Stimulated activated CD4-positive, alpha-beta T cell treated with anti-CD3 and anti-CD28 coated beads, Interleukin-2, amount 100 ng/mL, for 24 hours (primary cell): ENCODE measurements around the gene UPF1.

Experiments used
- DNase-seq, 2 donors: peaks; one replicate each; pipeline ENCODE4 v3.0.0-alpha.2; 2020

UPF1 gene

DNA sequence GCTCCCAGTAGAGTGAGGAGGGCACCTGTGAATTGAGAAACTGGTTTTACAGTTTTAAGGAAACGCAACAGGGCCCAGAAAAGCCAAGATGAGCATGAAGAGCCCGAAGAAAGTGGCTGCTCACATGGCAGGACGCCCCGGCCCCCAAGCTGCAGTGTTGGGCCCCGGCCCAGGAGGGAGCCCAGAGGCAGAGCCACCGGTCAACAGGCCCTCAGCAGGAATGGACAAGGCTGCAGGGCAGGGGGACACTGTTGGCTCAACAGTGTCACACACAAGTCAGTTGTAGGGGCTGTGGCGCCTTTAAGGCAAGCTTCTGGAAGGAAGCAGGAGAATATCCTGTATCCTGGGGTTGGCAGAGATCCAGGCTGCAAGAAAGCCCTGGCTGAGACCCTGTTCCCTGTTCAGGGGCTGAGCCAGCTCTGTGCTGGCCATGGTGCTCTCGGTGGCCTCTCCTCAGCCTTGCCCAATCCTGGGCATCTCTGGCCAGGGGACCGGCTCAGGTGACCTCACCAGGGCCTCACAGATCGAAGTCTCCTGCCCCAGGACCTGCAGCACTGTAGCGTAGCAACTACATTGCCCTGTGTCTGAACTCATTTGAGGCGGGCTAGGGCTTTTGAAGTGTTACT is 28.0 kb downstream of the UPF1 start:
- DNase-seq, result no peak

- DNase-seq, result no peak
Observed at GRCh38 chr19:18860302-18860700, 28.5 kb downstream of the UPF1 start.

DNA sequence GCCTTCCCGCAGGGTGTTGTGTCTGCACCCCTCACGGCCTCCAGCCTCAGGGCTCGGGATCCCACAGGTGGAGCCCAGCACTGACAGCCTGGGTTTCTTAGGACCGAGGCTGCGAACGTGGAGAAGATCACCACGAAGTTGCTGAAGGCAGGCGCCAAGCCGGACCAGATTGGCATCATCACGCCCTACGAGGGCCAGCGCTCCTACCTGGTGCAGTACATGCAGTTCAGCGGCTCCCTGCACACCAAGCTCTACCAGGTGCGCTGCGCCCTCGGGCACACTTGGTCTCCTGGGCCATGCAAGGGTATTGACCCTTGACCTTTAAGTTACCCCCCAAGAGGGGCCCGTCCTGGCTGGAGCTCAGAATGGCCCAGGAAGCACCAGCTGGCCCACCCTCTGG is 29.0 kb downstream of the UPF1 start:
- no peak for DNase-seq

GRCh38 chr19:18861235-18861634 is 29.5 kb downstream of the UPF1 start:
- no peak for DNase-seq

DNA sequence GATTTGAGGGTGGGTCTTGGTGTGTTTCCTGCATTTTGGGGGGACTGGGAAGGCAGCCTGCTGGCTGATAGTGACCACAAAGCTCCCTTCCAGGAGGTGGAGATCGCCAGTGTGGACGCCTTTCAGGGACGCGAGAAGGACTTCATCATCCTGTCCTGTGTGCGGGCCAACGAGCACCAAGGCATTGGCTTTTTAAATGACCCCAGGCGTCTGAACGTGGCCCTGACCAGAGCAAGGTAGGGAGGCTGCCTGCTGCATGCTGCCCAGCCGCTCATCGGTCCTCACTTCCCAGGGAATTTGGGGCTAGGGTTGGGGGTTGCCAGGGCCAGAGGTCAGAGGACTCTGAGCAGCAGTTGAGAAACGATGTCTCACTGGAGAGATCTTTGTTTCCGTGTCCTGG is 30.2 kb downstream of the UPF1 start:
- no peak for DNase-seq

DNA sequence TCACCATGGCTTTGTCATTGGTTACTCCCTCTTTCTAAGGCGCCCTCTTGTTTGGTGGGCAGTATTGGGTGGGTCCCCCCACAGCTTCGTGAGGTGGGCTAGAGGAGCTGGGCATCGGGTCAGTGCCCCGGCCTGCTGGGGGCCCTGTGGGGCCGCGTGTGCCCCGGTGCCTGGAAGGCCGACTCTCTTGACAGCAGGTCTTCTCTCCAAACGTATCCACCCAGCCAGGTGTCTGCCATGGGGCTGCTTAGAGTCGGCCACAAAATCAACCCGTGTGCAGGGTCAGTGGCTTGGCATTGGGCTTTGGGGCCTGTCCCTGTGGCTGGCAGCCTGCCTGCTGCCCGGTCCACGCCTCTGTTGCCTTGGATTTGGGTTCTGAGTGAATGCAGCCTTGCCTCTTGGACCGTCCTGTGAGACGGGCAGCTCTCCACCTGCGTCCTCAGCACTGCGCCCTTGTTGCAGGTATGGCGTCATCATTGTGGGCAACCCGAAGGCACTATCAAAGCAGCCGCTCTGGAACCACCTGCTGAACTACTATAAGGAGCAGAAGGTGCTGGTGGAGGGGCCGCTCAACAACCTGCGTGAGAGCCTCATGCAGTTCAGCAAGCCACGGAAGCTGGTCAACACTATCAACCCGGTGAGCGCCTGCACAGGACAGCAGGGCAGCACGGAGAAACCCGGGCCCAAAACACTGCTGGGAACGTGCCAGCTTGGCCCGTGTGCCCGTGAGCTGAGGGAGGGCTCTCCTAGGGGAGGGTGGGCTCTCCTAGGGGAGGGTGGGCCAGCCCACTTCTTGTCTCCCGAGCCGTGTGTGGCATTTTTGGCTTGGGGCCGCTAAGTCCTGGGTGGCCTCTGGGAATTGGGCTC is 31.4 kb downstream of the UPF1 start:
- no peak for DNase-seq

DNA sequence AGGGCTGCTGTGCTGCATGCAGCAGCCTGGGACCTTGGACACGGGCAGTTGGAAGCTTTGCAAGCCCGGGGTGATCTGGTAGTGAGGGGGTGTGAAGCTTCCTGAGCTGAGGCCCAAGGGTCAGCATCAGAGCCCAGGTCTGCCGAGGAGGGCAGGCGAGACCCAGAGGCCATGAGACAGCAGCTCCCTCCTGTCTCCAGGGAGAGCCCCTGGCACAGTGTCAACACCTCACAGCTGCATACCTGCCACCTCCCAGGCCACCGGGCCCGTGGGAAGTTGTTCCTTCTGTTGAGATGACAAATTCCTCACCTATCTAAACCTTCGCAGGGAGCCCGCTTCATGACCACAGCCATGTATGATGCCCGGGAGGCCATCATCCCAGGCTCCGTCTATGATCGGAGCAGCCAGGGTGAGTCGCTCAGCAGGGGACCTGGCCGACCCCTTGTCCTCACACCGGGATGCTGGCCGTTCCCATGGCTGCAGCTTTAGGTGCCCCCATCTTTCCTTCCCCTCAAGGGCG is 32.1 kb downstream of the UPF1 start:
- no peak for DNase-seq

- no peak for DNase-seq
Observed at GRCh38 chr19:18865106-18865972, 33.6 kb downstream of the UPF1 start.

DNA sequence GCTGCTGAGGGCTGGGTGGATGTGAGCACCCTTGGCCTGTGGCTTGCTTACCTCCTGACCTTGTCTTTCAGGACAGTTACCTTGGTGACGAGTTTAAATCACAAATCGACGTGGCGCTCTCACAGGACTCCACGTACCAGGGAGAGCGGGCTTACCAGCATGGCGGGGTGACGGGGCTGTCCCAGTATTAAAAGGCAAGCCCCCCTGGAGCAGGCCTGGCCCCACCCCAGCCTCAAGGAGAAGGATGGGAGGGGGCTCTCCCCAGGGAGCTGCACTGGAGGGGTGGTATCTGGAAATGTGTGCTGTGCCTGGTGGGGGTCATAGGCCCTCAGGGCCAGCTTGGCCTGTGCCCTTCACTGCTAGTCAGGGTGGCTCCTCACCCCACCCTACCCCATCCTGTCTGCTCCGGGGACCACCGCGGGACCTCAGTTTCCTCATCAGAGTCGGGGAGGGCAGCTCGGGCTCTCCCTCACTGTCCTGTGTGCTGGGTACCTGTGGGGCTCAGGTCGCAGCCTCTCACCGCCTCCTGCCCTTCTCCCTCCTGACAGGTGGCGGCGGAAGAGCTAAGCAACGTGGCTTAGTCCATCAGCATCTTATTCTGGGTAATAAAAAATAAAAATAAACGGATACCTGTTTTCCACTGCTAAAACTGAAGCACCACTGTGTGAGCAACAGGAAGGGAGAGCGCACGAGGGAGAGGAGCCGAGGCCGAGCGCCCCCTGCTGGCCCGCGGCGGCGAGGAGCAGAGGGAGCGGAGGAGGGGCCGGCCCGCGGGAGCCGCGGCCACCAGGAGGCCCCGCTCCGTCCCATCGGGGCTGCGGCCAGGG is 34.4 kb downstream of the UPF1 start:
- peak; percentile 71 to 74 for DNase-seq

DNA sequence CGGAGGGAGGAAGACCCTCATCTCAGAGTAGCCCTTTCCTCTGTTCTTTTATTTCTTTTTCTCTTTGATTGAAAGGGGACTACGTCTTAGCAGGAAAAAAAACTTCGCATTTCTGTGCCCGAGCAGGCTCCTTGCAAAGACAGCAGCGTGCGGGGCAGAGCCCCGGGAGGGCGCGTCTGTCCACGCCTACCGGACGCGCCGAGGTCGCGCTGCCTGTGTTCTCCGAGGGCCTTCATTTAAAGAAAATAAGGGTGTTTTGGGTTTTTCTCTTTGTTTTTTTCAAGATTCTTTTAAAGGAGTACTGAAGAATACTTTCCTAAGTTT is 35.0 kb downstream of the UPF1 start:
- no peak for DNase-seq

- no peak for DNase-seq
Observed at GRCh38 chr19:18867199-18867598, 35.4 kb downstream of the UPF1 start.

DNA sequence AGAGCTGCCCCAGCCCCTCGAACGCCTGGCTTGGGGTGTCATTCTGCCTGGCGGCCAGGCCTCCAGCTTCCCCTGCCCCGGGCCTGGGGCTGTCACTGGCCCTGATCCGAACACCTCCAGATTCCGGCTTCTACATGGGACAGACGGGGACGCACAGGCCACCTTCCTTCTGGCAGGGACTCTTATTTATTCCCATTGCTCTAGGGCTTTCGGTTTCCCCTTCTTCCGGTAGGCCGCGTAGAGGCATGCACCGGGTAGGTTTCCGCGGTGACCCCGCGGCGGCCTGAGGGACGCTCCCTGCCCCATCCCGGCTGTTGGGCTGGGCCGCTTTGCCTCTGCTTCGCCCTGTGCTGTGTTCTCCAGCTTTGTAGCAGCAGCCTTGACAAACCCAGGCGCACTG is 36.0 kb downstream of the UPF1 start:
- DNase-seq, result no peak

DNA sequence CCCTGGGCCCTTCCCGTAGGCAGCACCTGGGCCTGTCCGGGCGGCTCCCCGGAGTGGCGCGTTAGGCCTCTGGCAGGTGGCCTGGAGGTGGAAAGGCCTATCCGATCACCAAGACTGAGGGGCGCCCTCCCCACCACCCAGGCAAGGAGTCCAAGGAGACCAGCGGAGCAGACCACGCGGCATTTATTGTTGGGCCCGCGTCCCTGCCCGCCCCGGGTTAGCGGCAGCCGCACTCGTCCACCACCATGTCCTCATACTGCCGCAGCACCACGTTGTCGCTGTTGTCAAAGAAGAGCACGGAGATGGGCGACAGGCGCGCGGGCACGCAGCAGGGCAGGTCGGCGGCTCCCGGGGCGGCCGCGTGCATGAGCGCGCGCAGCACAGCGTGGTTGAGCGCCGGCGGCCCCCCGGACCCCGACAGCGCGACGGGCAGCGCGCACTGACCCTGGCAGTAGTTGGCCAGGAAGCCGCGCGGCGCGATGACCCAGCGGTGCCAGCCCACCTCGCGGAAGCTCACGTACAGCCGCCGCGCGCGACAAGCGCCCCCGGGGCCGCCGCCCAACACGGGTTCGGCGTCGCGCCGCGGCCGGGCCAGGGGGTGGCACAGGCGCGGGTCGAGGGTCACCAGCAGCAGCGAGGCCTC is 36.7 kb downstream of the UPF1 start:
- DNase-seq, result no peak

- no peak for DNase-seq
Observed at GRCh38 chr19:18869023-18869618, 37.4 kb downstream of the UPF1 start.

- no peak for DNase-seq
Observed at GRCh38 chr19:18869781-18870530, 38.2 kb downstream of the UPF1 start.

GRCh38 chr19:18870531-18871172 is 38.9 kb downstream of the UPF1 start:
- no peak for DNase-seq

DNA sequence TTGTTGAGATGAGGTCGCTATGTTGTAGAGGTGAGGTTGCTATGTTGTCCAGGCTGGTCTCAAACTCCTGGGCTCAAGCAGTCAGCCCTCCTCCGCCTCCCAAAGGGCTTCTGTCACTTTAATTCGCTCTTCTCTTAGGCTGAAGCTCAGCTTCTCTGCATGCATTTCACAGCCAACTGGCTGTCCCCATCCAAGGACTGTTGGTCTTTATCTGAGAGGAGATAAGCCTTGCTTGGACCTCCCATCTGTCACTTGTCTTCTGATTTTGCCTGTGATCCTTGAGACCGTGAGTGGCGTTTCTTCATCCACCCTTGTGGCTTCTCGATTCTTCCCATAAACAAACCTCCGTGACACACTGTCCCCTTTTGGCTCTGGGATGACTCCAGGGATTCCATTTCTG is 39.8 kb downstream of the UPF1 start:
- no peak for DNase-seq

DNA sequence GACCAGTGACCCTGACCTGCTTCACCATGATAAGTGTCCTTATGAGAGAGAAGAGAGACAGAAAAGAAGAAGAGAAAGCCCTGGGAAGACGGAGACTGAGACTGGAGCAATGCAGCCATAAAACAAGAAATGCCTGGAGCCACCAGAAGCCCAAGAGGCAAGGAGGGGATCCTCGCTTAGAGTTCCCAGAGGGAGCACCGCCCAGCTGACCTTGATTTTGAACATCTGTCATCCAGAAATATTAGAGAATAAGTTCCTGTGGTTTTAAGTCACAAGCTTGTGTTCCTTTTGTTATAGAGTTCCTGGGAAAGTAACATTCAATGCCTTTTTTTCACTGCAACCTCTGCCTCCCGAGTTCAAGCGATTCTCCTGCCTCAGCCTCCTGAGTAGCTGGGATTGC is 44.0 kb downstream of the UPF1 start:
- no peak for DNase-seq

- DNase-seq, result no peak
Observed at GRCh38 chr19:18876865-18877264, 45.1 kb downstream of the UPF1 start.

DNA sequence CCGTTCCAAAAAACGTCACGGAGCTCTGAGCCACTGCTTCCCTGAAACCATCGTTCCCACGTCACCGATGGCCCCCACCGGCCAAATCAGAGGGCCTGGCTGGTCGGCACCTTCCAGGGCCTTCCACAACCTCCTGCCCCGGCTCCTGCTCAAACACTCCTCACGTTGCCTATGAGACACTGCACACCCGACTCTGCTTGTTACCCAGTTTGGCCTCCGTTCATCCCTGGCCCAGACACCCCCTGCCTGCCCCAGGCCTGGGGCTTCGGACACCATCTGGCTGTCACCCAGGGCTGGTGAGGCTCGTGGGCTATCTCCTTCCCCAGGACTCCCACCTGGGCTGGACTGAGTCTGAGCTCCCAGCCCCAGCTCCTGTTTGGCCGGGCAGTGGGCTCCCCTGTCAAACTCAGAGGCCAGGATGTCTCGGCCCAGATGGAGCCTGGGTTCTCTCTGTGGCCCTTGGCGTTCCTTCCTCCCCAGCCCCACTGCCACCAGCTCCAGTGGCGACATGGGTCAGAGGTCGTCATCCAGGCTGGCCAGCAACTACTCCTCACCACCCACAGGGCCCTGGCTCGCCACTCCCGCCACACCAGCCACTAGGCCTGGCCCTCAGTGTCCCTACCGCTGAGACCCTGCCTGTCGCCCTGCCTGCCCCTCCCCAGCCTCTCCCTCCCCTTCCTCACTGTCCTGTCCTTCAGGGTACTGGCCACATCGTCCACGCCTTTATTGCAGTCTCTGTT is 46.5 kb downstream of the UPF1 start:
- no peak for DNase-seq
